DND-41 (cell line): Measurements from ENCODE around the gene RAF1.
"Not testable (repeated sequence)": the region's sequence is repeated elsewhere in the genome, so short reads cannot be mapped to it uniquely, and the experiment has no call there.

Experiments
- ATAC-seq: fragments of 200-7000 bp; cut with Tn5 transposase; 3 replicates; pipeline ENCODE4 v1.9.1; 2021; ENCODE audit warnings: low read depth; ENCODE audit not compliant: insufficient read depth
- DNase-seq: peaks from one replicate; pipeline ENCODE4 v3.0.0-alpha.2; 2020
- H2AFZ ChIP-seq: 2 replicates; pipeline ENCODE4 v1.6.0; 2012; ENCODE audit warnings: low read depth, low read length
- H3K27ac ChIP-seq: 2 replicates; pipeline ENCODE4 v1.5.1; 2012; ENCODE audit warnings: low read length, inconsistent platforms
- H3K27me3 ChIP-seq: fragments of 200-600 bp; sonication (generic); 2 replicates; pipeline ENCODE4 v1.6.0; 2012; ENCODE audit warnings: low read length, mild to moderate bottlenecking, inconsistent platforms; ENCODE audit not compliant: insufficient read depth, poor library complexity
- H3K36me3 ChIP-seq: 2 replicates; pipeline ENCODE4 v1.5.1; 2012; ENCODE audit warnings: low read length, inconsistent platforms; ENCODE audit not compliant: insufficient read depth
- H3K4me1 ChIP-seq: 2 replicates; pipeline ENCODE4 v1.5.1; 2012; ENCODE audit warnings: mild to moderate bottlenecking, low read length; ENCODE audit not compliant: insufficient read depth
- H3K4me2 ChIP-seq: 2 replicates; pipeline ENCODE4 v1.6.0; 2012; ENCODE audit warnings: mild to moderate bottlenecking, moderate library complexity, low read length, inconsistent platforms; ENCODE audit not compliant: insufficient read depth
- H3K4me3 ChIP-seq, 2 experiments: fragments of 200-600 bp in 1 of 2; shearing (Covaris generic) in 1 of 2; 2 replicates each; pipeline ENCODE4 v1.5.1; 2012 to 2016; ENCODE audit warnings: inconsistent platforms in 2 of 2, low read length in 2 of 2, mild to moderate bottlenecking in 2 of 2, low read depth in 1 of 2, moderate library complexity in 1 of 2
- H3K79me2 ChIP-seq: 2 replicates; pipeline ENCODE4 v1.6.0; 2012; ENCODE audit warnings: low read length, inconsistent platforms; ENCODE audit not compliant: insufficient read depth
- H3K9ac ChIP-seq: 2 replicates; pipeline ENCODE4 v1.6.0; 2012; ENCODE audit warnings: low read depth, mild to moderate bottlenecking, inconsistent platforms, low read length, moderate library complexity
- H3K9me3 ChIP-seq: 2 replicates; pipeline ENCODE4 v1.5.1; 2012; ENCODE audit warnings: low read length, moderate library complexity, mild to moderate bottlenecking, inconsistent platforms; ENCODE audit not compliant: insufficient read depth, severe bottlenecking
- H4K20me1 ChIP-seq: 2 replicates; pipeline ENCODE4 v1.6.0; 2012; ENCODE audit warnings: low read length; ENCODE audit not compliant: insufficient read depth
- CTCF ChIP-seq: IDR thresholded peaks from 2 replicates; pipeline ENCODE4 v1.5.1; 2012; ENCODE audit warnings: borderline replicate concordance, low read length, moderate library complexity, mild to moderate bottlenecking; ENCODE audit not compliant: poor library complexity, severe bottlenecking; ENCODE audit errors: extremely low read depth
- EZH2 ChIP-seq: IDR thresholded peaks from 3 replicates; pipeline ENCODE4 v1.6.1; 2012; ENCODE audit warnings: borderline replicate concordance, low read depth, mild to moderate bottlenecking, moderate library complexity, low read length, inconsistent platforms; ENCODE audit not compliant: severe bottlenecking

Gene RAF1

GRCh38 chr3:12545473-12545791 lies 118.5 kb downstream of the RAF1 start, which contains the start of gene MKRN2OS:
Gene MKRN2OS (minus strand): TSS chr3:12545499. CDS start chr3:12545464, 35 bp downstream.
- H4K20me1 ChIP-seq, result no peaks in the 10 kb centered on the region

GRCh38 chr3:12544652-12545472 lies 119.1 kb downstream of the RAF1 start:
- Histone ChIP-seq H3K9ac (no peak overlapping the region), H3K27ac (no peak overlapping the region)

More at GRCh38 chr3:12545473-12545791, 118.5 kb downstream of the RAF1 start, which contains the start of gene MKRN2OS:
- no peaks in the 10 kb centered on the region for H3K9me3 ChIP-seq
- no peaks in the 10 kb centered on the region for H3K27me3 ChIP-seq
- ATAC-seq (no peak; the same call in 2 of the 3 replicates), DNase-seq (no peak)
- no peak within 1 kb of the TSS for H2AFZ ChIP-seq
- no peaks in the 10 kb centered on the region for H3K79me2 ChIP-seq
- no peak within 1 kb of the TSS for H3K4me2 ChIP-seq
- TF ChIP-seq CTCF (no peak), EZH2 (no peak)
- no peak within 1 kb of the TSS for H3K9ac ChIP-seq
- H3K27ac ChIP-seq, result no peak within 1 kb of the TSS
- H3K4me3 ChIP-seq, result no peak within 1 kb of the TSS
- peaks cover 7% of the 10 kb centered on the region; the same call in 1 of the 2 replicates for H3K36me3 ChIP-seq
- no peaks in the 10 kb centered on the region for H3K4me1 ChIP-seq

GRCh38 chr3:12543497-12543896 lies 120.4 kb downstream of the RAF1 start:
- H3K36me3 ChIP-seq, result peaks cover 21% of the 10 kb centered on the region; the same call in 1 of the 2 replicates
- H2AFZ ChIP-seq, H3K4me3 ChIP-seq, H3K9me3 ChIP-seq, H3K4me1 ChIP-seq, H3K4me2 ChIP-seq, ATAC-seq, H3K27ac ChIP-seq, H4K20me1 ChIP-seq, H3K79me2 ChIP-seq, DNase-seq, H3K27me3 ChIP-seq, H3K9ac ChIP-seq: not testable (repeated sequence)

More at GRCh38 chr3:12544652-12545472, 119.1 kb downstream of the RAF1 start:
- no peaks in the 10 kb centered on the region for H3K27me3 ChIP-seq
- no peaks in the 10 kb centered on the region for H3K4me1 ChIP-seq
- H4K20me1 ChIP-seq, result no peaks in the 10 kb centered on the region
- no peak overlapping the region for H3K4me3 ChIP-seq
- DNase-seq, result no peak
- H2AFZ ChIP-seq, result no peak overlapping the region
- no peaks in the 10 kb centered on the region for H3K79me2 ChIP-seq
- ATAC-seq, result no peak
- TF ChIP-seq EZH2 (no peak), CTCF (no peak)
- H3K4me2 ChIP-seq, result no peak overlapping the region
- H3K36me3 ChIP-seq, result peaks cover 13% of the 10 kb centered on the region; the same call in 1 of the 2 replicates
- no peaks in the 10 kb centered on the region for H3K9me3 ChIP-seq

- H3K27me3 ChIP-seq, result no peaks in the 10 kb centered on the region
- H3K4me3 ChIP-seq, result no peak overlapping the region
- H3K9ac ChIP-seq, result no peak overlapping the region
- H2AFZ ChIP-seq, result no peak overlapping the region
- peaks cover 21% of the 10 kb centered on the region; the same call in 1 of the 2 replicates for H3K36me3 ChIP-seq
- no peak overlapping the region for H3K4me2 ChIP-seq
- TF ChIP-seq EZH2 (no peak), CTCF (no peak)
- no peaks in the 10 kb centered on the region for H3K79me2 ChIP-seq
- H4K20me1 ChIP-seq, result no peaks in the 10 kb centered on the region
- no peaks in the 10 kb centered on the region for H3K4me1 ChIP-seq
- DNase-seq (no peak), ATAC-seq (no peak)
- no peaks in the 10 kb centered on the region for H3K9me3 ChIP-seq
- H3K27ac ChIP-seq, result no peak overlapping the region
Measured at GRCh38 chr3:12541625-12542024, 122.3 kb downstream of the RAF1 start.
